Omental fat pad (tissue), 4 donors: ENCODE results near the gene ZNF333. TPM values are rescaled to one million over a fixed set of nuclear protein-coding genes. Genes with fewer than 3 reads are reported as not detected.

ENCODE experiments used
- ATAC-seq: fragments of 150-250 bp; one replicate; pipeline ENCODE4 v1.9.1; 2016; ENCODE audit warnings: mild to moderate bottlenecking, moderate library complexity; ENCODE audit not compliant: low FRiP score
- DNase-seq: peaks from one replicate; pipeline ENCODE4 v3.0.0-alpha.2; 2019; ENCODE audit warnings: low spot score
- CTCF ChIP-seq, 3 donors: fragments of 450-650 bp; IDR thresholded peaks; one replicate each; pipeline ENCODE4 v1.5.1; 2016 to 2017; ENCODE audit warnings: antibody characterized with exemption in 3 of 3, mild to moderate bottlenecking in 3 of 3, moderate library complexity in 2 of 3
- total RNA-seq, 4 donors: library from RNA; depleted of rRNA; stranded (reverse); fragments of >200 nt; gene quantifications; one replicate each; pipeline ENCODE4 v1.1.0, GENCODE V29; 2016

Gene ZNF333
- total RNA-seq, 4 donors from 2014 or later, result 13.0 to 35.2 (median 25.0) TPM

- ATAC-seq (no peak), DNase-seq (no peak)
- TF ChIP-seq CTCF (IDR thresholded peaks at IDR 0.05), result no peak
Observed at GRCh38 chr19:14676762-14677161, 13.1 kb upstream of the ZNF333 start.

- DNase-seq (no peak), ATAC-seq (no peak)
- TF ChIP-seq CTCF (IDR thresholded peaks at IDR 0.05), result no peak
Observed at GRCh38 chr19:14677464-14677863, 12.4 kb upstream of the ZNF333 start.

GRCh38 chr19:14678199-14678598 lies 11.6 kb upstream of the ZNF333 start:
- ATAC-seq (no peak), DNase-seq (no peak)
- no peak for TF ChIP-seq CTCF (IDR thresholded peaks at IDR 0.05)

GRCh38 chr19:14682084-14682483 lies 7.8 kb upstream of the ZNF333 start:
- no peak for TF ChIP-seq CTCF (IDR thresholded peaks at IDR 0.05)
- no peak for ATAC-seq
- DNase-seq, result no peak

- no peak for ATAC-seq
- no peak for TF ChIP-seq CTCF (IDR thresholded peaks at IDR 0.05)
- no peak for DNase-seq
Observed at GRCh38 chr19:14683439-14683838, 6.4 kb upstream of the ZNF333 start.

- ATAC-seq (no peak), DNase-seq (no peak)
- no peak for TF ChIP-seq CTCF (IDR thresholded peaks at IDR 0.05)
Observed at GRCh38 chr19:14686411-14686810, 3.4 kb upstream of the ZNF333 start.

- no peak for TF ChIP-seq CTCF (IDR thresholded peaks at IDR 0.05)
- DNase-seq, result no peak
- ATAC-seq, result no peak
Observed at GRCh38 chr19:14694641-14695266, 4.9 kb downstream of the ZNF333 start.
